Hypothalamus (tissue), 51 donors: ENCODE data around the gene ITGAE.

ENCODE experiments used
- DNase-seq, 51 donors: peaks; one replicate each; lab custom pipeline; 2025; lab: John Stamatoyannopoulos, UW

ITGAE gene

GRCh38 chr17:3826191-3826590 is 25.2 kb upstream of the ITGAE start:
- no peak for DNase-seq

- DNase-seq = no peak
Measured at GRCh38 chr17:3821101-3821500, 20.1 kb upstream of the ITGAE start.

GRCh38 chr17:3818786-3819185 is 17.8 kb upstream of the ITGAE start:
- DNase-seq = peak in 1 of 51 donors; percentile 9

GRCh38 chr17:3817851-3818605 is 17.0 kb upstream of the ITGAE start:
- DNase-seq = peak in 3 of 51 donors; percentile 9 to 24 (median 15)

- DNase-seq = no peak
Measured at GRCh38 chr17:3815925-3816324, 14.9 kb upstream of the ITGAE start.

GRCh38 chr17:3815122-3815521 is 14.1 kb upstream of the ITGAE start:
- DNase-seq = no peak

GRCh38 chr17:3814361-3814760 is 13.4 kb upstream of the ITGAE start:
- no peak for DNase-seq

GRCh38 chr17:3813171-3813570 is 12.2 kb upstream of the ITGAE start:
- no peak for DNase-seq

- DNase-seq = no peak
Measured at GRCh38 chr17:3812771-3813170, 11.8 kb upstream of the ITGAE start.

GRCh38 chr17:3812284-3812683 is 11.3 kb upstream of the ITGAE start:
- no peak for DNase-seq

GRCh38 chr17:3810019-3810418 is 9.0 kb upstream of the ITGAE start:
- DNase-seq = no peak

- no peak for DNase-seq
Measured at GRCh38 chr17:3809135-3809534, 8.1 kb upstream of the ITGAE start.

GRCh38 chr17:3808701-3809100 is 7.7 kb upstream of the ITGAE start:
- DNase-seq = no peak

- no peak for DNase-seq
Measured at GRCh38 chr17:3805581-3805980, 4.6 kb upstream of the ITGAE start.

- no peak for DNase-seq
Measured at GRCh38 chr17:3804503-3804931, 3.5 kb upstream of the ITGAE start.

- DNase-seq = no peak
Measured at GRCh38 chr17:3803308-3803640, 2.3 kb upstream of the ITGAE start.

- no peak for DNase-seq
Measured at GRCh38 chr17:3802461-3803307, 1.7 kb upstream of the ITGAE start.

- DNase-seq = no peak
Measured at GRCh38 chr17:3801792-3802191, 804 bp upstream of the ITGAE start.

GRCh38 chr17:3801347-3801746 is 359 bp upstream of the ITGAE start:
- no peak for DNase-seq

GRCh38 chr17:3799181-3799945 is 1.6 kb downstream of the ITGAE start:
- DNase-seq = no peak
